ENCODE measurements around the gene TLL1.

GRCh38 chr4:165877286-165877685 lies 4.2 kb downstream of the TLL1 start:
- TF ChIP-seq POLR2A (IDR thresholded peaks at IDR 0.05; ENCODE audit: low read depth, low read length) (no peak), TAF1 (IDR thresholded peaks at IDR 0.05; ENCODE audit: borderline replicate concordance, low read depth, low read length) (no peak)
